ENCODE measurements around the gene PEF1. TPM values are rescaled to one million over a fixed set of nuclear protein-coding genes. Genes with fewer than 3 reads are reported as not detected.

PEF1 gene
- total RNA-seq, 4 donors from 2014 or later: 29.5 to 53.1 (median 42.7) TPM

DNA sequence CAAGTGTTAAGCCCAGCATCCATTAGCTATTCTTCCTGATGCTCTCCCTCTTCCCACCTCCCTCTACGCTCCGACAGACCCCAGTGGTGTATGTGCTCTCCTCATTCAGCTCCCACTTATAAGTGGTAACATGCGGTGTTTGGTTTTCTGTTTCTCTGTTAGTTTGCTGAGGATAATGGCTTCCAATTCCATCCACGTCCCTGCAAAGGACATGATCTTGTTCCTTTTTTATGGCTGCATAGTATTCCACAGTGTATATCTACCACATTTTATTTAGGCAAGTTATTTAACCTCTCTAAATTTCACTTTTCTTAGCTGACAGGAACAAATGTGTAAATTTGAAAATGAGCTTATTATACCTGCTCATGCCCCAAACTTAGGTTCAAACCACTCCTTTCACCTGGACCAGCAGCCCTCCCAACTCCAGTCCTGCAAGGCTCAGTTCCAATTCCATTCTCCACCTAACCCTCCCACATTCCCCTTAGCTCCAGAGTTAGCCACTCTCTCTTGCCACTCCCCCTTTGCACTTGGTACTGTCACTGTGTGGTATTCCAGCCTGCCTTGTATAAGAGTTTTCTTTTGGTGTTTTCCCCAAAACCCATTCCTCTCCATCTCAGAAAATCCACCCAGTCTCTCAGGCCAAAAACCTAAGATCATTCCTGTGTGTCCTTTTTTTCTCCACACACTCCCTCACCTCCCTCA lies 1.7 kb upstream of the PEF1 start:
- Histone ChIP-seq H3K27ac (peak overlapping the region in 2 of 4 donors; percentile 63 to 98), H3K4me3 (no peak overlapping the region), H3K36me3 (no peaks in the 10 kb centered on the region), H3K4me1 (peaks cover 31 to 42% of the 10 kb centered on the region in 2 donors), H3K9me3 (no peaks in the 10 kb centered on the region), H3K27me3 (no peaks in the 10 kb centered on the region)
- in situ Hi-C loops (cut with MboI; ENCODE audit: low sequenced_read_pairs in 4 of 4): no loop called here
- no peak for DNase-seq
- intact Hi-C loops (cut with DNase I; ENCODE audit: low total_unique reads): loop anchor here (10.0 kb wide), 1 partner anchor 308 kb away; no protein-coding TSS in a partner anchor
- no peak for ATAC-seq
- no peak for TF ChIP-seq POLR2A (IDR thresholded peaks at IDR 0.05)
- TF ChIP-seq, protein P1, sequence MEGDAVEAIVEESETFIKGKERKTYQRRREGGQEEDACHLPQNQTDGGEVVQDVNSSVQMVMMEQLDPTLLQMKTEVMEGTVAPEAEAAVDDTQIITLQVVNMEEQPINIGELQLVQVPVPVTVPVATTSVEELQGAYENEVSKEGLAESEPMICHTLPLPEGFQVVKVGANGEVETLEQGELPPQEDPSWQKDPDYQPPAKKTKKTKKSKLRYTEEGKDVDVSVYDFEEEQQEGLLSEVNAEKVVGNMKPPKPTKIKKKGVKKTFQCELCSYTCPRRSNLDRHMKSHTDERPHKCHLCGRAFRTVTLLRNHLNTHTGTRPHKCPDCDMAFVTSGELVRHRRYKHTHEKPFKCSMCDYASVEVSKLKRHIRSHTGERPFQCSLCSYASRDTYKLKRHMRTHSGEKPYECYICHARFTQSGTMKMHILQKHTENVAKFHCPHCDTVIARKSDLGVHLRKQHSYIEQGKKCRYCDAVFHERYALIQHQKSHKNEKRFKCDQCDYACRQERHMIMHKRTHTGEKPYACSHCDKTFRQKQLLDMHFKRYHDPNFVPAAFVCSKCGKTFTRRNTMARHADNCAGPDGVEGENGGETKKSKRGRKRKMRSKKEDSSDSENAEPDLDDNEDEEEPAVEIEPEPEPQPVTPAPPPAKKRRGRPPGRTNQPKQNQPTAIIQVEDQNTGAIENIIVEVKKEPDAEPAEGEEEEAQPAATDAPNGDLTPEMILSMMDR (IDR thresholded peaks at IDR 0.05 in 4 of 5, conservative IDR thresholded peaks at IDR 0.05 in 1 of 5): no peak

GRCh38 chr1:31645274-31645568 lies 545 bp upstream of the PEF1 start:
- H3K4me3 ChIP-seq: peak overlapping the region; percentile 72 to 96 (median 79)
- H3K9me3 ChIP-seq: no peaks in the 10 kb centered on the region
- DNase-seq (no peak), ATAC-seq (no peak)
- TF ChIP-seq POLR2A (IDR thresholded peaks at IDR 0.05): no peak
- TF ChIP-seq, protein P1 (IDR thresholded peaks at IDR 0.05 in 4 of 5, conservative IDR thresholded peaks at IDR 0.05 in 1 of 5): no peak
- no peaks in the 10 kb centered on the region for H3K27me3 ChIP-seq
- peaks cover 43 to 49% of the 10 kb centered on the region in 2 donors for H3K4me1 ChIP-seq
- no peaks in the 10 kb centered on the region for H3K36me3 ChIP-seq
- peak overlapping the region; percentile 87 to 99 (median 96) for H3K27ac ChIP-seq
- in situ Hi-C loops (cut with MboI; ENCODE audit: low sequenced_read_pairs in 4 of 4) (no loop called here), intact Hi-C loops (cut with DNase I; ENCODE audit: low total_unique reads) (loop anchor here (10.0 kb wide), 1 partner anchor 310 kb away; no protein-coding TSS in a partner anchor)

GRCh38 chr1:31643976-31644559 lies 608 bp downstream of the PEF1 start:
- Histone ChIP-seq H3K4me3 (peak overlapping the region; percentile 72 to 96 (median 79)), H3K9me3 (no peaks in the 10 kb centered on the region), H3K27me3 (no peaks in the 10 kb centered on the region), H3K36me3 (no peaks in the 10 kb centered on the region), H3K4me1 (peaks cover 53 to 60% of the 10 kb centered on the region in 2 donors), H3K27ac (peak overlapping the region; percentile 87 to 99 (median 96))
- DNase-seq (no peak), ATAC-seq (peak; percentile 0 to 1)
- in situ Hi-C loops (cut with MboI; ENCODE audit: low sequenced_read_pairs in 4 of 4) (no loop called here), intact Hi-C loops (cut with DNase I; ENCODE audit: low total_unique reads) (loop anchor here (1.0 to 10.0 kb wide), 3 partner anchors 71 to 311 kb away; no protein-coding TSS in a partner anchor)
- no peak for TF ChIP-seq POLR2A (IDR thresholded peaks at IDR 0.05)
- TF ChIP-seq, protein P1 (IDR thresholded peaks at IDR 0.05 in 4 of 5, conservative IDR thresholded peaks at IDR 0.05 in 1 of 5): no peak

DNA sequence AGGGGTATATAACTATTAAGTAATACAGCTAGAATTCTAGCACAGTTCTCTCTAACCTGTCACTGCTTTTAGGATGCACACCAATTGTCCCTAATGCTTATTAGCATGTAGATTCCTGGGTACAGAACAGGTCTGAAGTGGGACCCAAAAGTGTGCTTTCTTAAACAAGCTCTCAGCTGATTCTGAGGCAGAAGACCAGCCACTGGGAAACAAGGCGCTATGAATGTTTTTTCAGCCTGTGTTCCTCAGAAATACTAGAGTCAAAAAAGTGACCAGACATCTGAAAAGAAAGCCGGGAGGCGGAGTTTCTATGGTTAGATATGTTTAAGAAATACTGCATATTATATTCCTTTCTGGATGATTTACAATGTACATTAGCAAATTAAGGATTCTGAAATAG lies 1.8 kb downstream of the PEF1 start:
- no peak for TF ChIP-seq POLR2A (IDR thresholded peaks at IDR 0.05)
- TF ChIP-seq, protein P1 (IDR thresholded peaks at IDR 0.05 in 4 of 5, conservative IDR thresholded peaks at IDR 0.05 in 1 of 5): no peak
- no peak for ATAC-seq
- Histone ChIP-seq H3K4me1 (peaks cover 65 to 72% of the 10 kb centered on the region in 2 donors), H3K4me3 (peak overlapping the region in 2 of 4 donors; percentile 4 to 72), H3K27me3 (no peaks in the 10 kb centered on the region), H3K27ac (peak overlapping the region; percentile 87 to 99 (median 96)), H3K36me3 (no peaks in the 10 kb centered on the region), H3K9me3 (no peaks in the 10 kb centered on the region)
- intact Hi-C loops (cut with DNase I; ENCODE audit: low total_unique reads) (loop anchor here (5.0 to 10.0 kb wide), 2 partner anchors 284 to 312 kb away; no protein-coding TSS in a partner anchor), in situ Hi-C loops (cut with MboI; ENCODE audit: low sequenced_read_pairs in 4 of 4) (no loop called here)
- DNase-seq: no peak
